Measurements from ENCODE around the gene MVD. TPM values are rescaled to one million over a fixed set of nuclear protein-coding genes. Genes with fewer than 3 reads are reported as not detected.
A peak's percentile ranks its signal among the peaks of the same experiment; 100 is the strongest.

The MVD gene
- total and polyA plus RNA-seq, 4 donors: 21.7 to 99.2 (median 74.7) TPM

DNA sequence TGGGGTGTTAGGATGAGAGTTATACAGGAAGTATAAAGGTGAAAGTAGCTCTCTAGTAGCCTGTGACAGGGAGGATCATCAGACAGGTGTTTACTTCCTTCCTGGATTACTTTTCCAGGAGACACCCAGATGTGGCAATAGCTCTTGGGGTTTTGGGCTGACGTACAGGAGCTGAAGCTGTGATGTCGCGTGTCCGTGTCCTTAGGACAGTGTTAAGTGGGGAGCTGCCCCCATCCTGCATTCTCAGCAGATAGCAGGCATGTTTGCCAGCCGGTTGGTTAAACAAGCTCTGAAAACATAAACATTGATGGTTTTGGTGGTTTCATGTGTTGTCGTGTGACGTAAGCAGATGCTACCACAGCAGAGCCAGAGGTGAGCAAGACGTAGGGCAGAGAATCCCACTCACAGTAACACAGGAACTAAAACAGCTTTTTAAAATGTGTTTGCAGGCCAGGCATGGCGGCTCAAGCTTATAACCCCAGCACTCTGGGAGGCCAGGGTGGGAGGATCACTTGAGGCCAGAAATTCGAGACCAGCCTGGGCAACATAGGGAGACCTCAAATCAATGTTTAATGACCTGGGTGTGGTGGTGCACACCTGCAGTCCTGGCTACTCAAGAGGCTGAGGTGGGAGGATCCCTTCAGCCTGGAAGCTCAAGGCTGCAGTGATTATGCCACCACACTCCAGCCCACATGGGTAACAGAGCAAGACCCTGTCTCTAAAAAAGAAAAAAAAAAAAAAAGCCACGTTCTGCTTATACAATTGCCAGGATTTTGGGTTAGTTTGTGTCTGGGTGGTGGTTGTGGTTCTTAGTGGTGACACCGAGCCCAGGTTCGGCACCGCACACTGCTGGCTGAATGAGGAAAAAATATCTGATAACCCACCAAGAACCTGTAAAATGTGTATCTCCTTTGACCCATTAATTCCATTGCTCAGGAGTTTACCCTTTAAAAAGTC is 42.8 kb downstream of the MVD start:
- WGBS: 90% methylated on average over 14 of the region's 14 CpGs
- TF ChIP-seq HNF4A (conservative IDR thresholded peaks at IDR 0.05) (no peak), FOXA2 (IDR thresholded peaks at IDR 0.05) (no peak), NR2F2 (IDR thresholded peaks at IDR 0.05) (no peak), YY1 (IDR thresholded peaks at IDR 0.05) (no peak), RAD21 (IDR thresholded peaks at IDR 0.05) (no peak), JUND (IDR thresholded peaks at IDR 0.05) (no peak), EGR1 (IDR thresholded peaks at IDR 0.05; ENCODE audit: low read depth in 2 of 2) (no peak), RXRA (IDR thresholded peaks at IDR 0.05) (no peak), SP1 (IDR thresholded peaks at IDR 0.05) (no peak), GABPA (IDR thresholded peaks at IDR 0.05 in 1 of 2, conservative IDR thresholded peaks at IDR 0.05 in 1 of 2) (no peak), FOXA1 (IDR thresholded peaks at IDR 0.05) (no peak), TAF1 (conservative IDR thresholded peaks at IDR 0.05) (no peak), HNF4G (IDR thresholded peaks at IDR 0.05) (no peak)
- TF ChIP-seq, protein P1, sequence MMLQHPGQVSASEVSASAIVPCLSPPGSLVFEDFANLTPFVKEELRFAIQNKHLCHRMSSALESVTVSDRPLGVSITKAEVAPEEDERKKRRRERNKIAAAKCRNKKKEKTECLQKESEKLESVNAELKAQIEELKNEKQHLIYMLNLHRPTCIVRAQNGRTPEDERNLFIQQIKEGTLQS (IDR thresholded peaks at IDR 0.05): no peak
- TF ChIP-seq, protein P2, sequence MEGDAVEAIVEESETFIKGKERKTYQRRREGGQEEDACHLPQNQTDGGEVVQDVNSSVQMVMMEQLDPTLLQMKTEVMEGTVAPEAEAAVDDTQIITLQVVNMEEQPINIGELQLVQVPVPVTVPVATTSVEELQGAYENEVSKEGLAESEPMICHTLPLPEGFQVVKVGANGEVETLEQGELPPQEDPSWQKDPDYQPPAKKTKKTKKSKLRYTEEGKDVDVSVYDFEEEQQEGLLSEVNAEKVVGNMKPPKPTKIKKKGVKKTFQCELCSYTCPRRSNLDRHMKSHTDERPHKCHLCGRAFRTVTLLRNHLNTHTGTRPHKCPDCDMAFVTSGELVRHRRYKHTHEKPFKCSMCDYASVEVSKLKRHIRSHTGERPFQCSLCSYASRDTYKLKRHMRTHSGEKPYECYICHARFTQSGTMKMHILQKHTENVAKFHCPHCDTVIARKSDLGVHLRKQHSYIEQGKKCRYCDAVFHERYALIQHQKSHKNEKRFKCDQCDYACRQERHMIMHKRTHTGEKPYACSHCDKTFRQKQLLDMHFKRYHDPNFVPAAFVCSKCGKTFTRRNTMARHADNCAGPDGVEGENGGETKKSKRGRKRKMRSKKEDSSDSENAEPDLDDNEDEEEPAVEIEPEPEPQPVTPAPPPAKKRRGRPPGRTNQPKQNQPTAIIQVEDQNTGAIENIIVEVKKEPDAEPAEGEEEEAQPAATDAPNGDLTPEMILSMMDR (IDR thresholded peaks at IDR 0.05; ENCODE audit: low read depth, low read length, missing input control): no peak
- TF ChIP-seq, protein P3, sequence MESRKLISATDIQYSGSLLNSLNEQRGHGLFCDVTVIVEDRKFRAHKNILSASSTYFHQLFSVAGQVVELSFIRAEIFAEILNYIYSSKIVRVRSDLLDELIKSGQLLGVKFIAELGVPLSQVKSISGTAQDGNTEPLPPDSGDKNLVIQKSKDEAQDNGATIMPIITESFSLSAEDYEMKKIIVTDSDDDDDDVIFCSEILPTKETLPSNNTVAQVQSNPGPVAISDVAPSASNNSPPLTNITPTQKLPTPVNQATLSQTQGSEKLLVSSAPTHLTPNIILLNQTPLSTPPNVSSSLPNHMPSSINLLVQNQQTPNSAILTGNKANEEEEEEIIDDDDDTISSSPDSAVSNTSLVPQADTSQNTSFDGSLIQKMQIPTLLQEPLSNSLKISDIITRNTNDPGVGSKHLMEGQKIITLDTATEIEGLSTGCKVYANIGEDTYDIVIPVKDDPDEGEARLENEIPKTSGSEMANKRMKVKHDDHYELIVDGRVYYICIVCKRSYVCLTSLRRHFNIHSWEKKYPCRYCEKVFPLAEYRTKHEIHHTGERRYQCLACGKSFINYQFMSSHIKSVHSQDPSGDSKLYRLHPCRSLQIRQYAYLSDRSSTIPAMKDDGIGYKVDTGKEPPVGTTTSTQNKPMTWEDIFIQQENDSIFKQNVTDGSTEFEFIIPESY (IDR thresholded peaks at IDR 0.05): no peak
- TF ChIP-seq, protein P4, sequence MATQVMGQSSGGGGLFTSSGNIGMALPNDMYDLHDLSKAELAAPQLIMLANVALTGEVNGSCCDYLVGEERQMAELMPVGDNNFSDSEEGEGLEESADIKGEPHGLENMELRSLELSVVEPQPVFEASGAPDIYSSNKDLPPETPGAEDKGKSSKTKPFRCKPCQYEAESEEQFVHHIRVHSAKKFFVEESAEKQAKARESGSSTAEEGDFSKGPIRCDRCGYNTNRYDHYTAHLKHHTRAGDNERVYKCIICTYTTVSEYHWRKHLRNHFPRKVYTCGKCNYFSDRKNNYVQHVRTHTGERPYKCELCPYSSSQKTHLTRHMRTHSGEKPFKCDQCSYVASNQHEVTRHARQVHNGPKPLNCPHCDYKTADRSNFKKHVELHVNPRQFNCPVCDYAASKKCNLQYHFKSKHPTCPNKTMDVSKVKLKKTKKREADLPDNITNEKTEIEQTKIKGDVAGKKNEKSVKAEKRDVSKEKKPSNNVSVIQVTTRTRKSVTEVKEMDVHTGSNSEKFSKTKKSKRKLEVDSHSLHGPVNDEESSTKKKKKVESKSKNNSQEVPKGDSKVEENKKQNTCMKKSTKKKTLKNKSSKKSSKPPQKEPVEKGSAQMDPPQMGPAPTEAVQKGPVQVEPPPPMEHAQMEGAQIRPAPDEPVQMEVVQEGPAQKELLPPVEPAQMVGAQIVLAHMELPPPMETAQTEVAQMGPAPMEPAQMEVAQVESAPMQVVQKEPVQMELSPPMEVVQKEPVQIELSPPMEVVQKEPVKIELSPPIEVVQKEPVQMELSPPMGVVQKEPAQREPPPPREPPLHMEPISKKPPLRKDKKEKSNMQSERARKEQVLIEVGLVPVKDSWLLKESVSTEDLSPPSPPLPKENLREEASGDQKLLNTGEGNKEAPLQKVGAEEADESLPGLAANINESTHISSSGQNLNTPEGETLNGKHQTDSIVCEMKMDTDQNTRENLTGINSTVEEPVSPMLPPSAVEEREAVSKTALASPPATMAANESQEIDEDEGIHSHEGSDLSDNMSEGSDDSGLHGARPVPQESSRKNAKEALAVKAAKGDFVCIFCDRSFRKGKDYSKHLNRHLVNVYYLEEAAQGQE (IDR thresholded peaks at IDR 0.05): no peak
- TF ChIP-seq, protein P5, sequence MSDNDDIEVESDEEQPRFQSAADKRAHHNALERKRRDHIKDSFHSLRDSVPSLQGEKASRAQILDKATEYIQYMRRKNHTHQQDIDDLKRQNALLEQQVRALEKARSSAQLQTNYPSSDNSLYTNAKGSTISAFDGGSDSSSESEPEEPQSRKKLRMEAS (IDR thresholded peaks at IDR 0.05): no peak
- Histone ChIP-seq H3K9ac (ENCODE audit: low read depth in 1 of 2, low read length in 2 of 2) (no peak overlapping the region), H3K4me3 (ENCODE audit: low read depth in 1 of 3, low read length in 3 of 3) (no peak overlapping the region), H3K9me3 (ENCODE audit: control insufficient read depth in 4 of 4, low read length in 3 of 4) (no peaks in the 10 kb centered on the region), H3K4me1 (ENCODE audit: control insufficient read depth in 4 of 4, insufficient read depth in 4 of 4, low read length in 3 of 4) (peaks cover 18 to 46% (median 38%) of the 10 kb centered on the region in 4 donors), H3K27me3 (ENCODE audit: control insufficient read depth in 4 of 4, insufficient read depth in 4 of 4, low read length in 3 of 4) (no peaks in the 10 kb centered on the region), H3K27ac (ENCODE audit: low read depth in 1 of 2, low read length in 2 of 2) (peak overlapping the region in 1 of 2 donors; percentile 71), H3K36me3 (ENCODE audit: control insufficient read depth in 4 of 4, insufficient read depth in 3 of 4, low read depth in 1 of 4, low read length in 3 of 4) (peaks cover 9 to 31% (median 17%) of the 10 kb centered on the region in 4 donors)
- no peak for DNase-seq (ENCODE audit: low spot score)

Measured in liver (tissue), 9 donors.